Activated T-cell treated with anti-CD3 and anti-CD28 coated beads, Interleukin-2, amount 50 U/mL, for 24 hours (primary cell): Measurements from ENCODE around the gene LACRT.

Experiments used
- DNase-seq: peaks from one replicate; pipeline ENCODE4 v3.0.0-alpha.2; 2020
- H3K27ac Mint-ChIP-seq: 2 replicates; pipeline ENCODE4 v1.8.0; 2020; ENCODE audit warnings: mild to moderate bottlenecking, mixed read lengths
- H3K27me3 Mint-ChIP-seq: 2 replicates; pipeline ENCODE4 v1.8.0; 2020; ENCODE audit warnings: mixed read lengths
- H3K36me3 Mint-ChIP-seq: 2 replicates; pipeline ENCODE4 v1.8.0; 2020; ENCODE audit warnings: low read depth, mixed read lengths
- H3K4me1 Mint-ChIP-seq: 2 replicates; pipeline ENCODE4 v1.8.0; 2020; ENCODE audit warnings: low read depth, mixed read lengths
- H3K4me3 Mint-ChIP-seq: 2 replicates; pipeline ENCODE4 v1.8.0; 2020; ENCODE audit warnings: mild to moderate bottlenecking, moderate library complexity, mixed read lengths
- H3K9me3 Mint-ChIP-seq: 2 replicates; pipeline ENCODE4 v1.8.0; 2020; ENCODE audit warnings: mixed read lengths

Gene LACRT

GRCh38 chr12:54583726-54584125, 51.0 kb downstream of the LACRT start:
- H3K27me3 Mint-ChIP-seq: peaks cover 43% of the 10 kb centered on the region
- peaks cover 5% of the 10 kb centered on the region for H3K4me1 Mint-ChIP-seq
- no peaks in the 10 kb centered on the region for H3K36me3 Mint-ChIP-seq
- H3K27ac Mint-ChIP-seq: no peak overlapping the region
- no peaks in the 10 kb centered on the region for H3K9me3 Mint-ChIP-seq
- DNase-seq: no peak
- H3K4me3 Mint-ChIP-seq: no peak overlapping the region

GRCh38 chr12:54581412-54581811, 53.3 kb downstream of the LACRT start:
- Mint-ChIP-seq H3K4me3 (no peak overlapping the region), H3K36me3 (peaks cover 14% of the 10 kb centered on the region), H3K4me1 (peaks cover 4% of the 10 kb centered on the region), H3K27ac (no peak overlapping the region), H3K9me3 (no peaks in the 10 kb centered on the region), H3K27me3 (peaks cover 24% of the 10 kb centered on the region)
- DNase-seq: no peak
